Measurements from ENCODE around the gene THOC6.

GRCh38 chr16:3051009-3051408, 27.2 kb downstream of the THOC6 start:
- TF ChIP-seq CTCF (IDR thresholded peaks at IDR 0.05) (no peak), POLR2A (IDR thresholded peaks at IDR 0.05) (no peak)
